Measurements from ENCODE around the gene KMT2B. TPM values are rescaled to one million over a fixed set of nuclear protein-coding genes. Genes with fewer than 3 reads are reported as not detected.

The KMT2B gene
- total RNA-seq, 1 experiment from 2014 or later = 54.2 TPM

- Histone ChIP-seq H3K4me1 (no peaks in the 10 kb centered on the region), H3K36me3 (ENCODE audit: control insufficient read depth, insufficient read depth, low read length) (peaks cover 10% of the 10 kb centered on the region), H3K4me3 (ENCODE audit: low read depth, low read length) (no peak overlapping the region), H3K9me3 (no peaks in the 10 kb centered on the region), H3K27me3 (replicated peaks; ENCODE audit: control insufficient read depth, insufficient read depth, low read length) (no peaks in the 10 kb centered on the region)
- Mint-ChIP-seq H3K27ac (ENCODE audit: unreplicated experiment) (no peak overlapping the region), H3K4me1 (ENCODE audit: low read depth, unreplicated experiment) (no peaks in the 10 kb centered on the region), H3K27me3 (ENCODE audit: insufficient read depth, unreplicated experiment) (no peaks in the 10 kb centered on the region), H3K9me3 (ENCODE audit: unreplicated experiment) (no peaks in the 10 kb centered on the region), H3K36me3 (ENCODE audit: insufficient read depth, unreplicated experiment) (peaks cover 82% of the 10 kb centered on the region), H3K4me3 (ENCODE audit: unreplicated experiment) (peak overlapping the region; percentile 12)
- no peak for DNase-seq
- ChIA-PET POLR2A (interaction anchor here (1.7 kb wide), 1 partner anchor 9 kb away, joined by 7 read pairs; no protein-coding TSS in a partner anchor), CTCF (no interaction called here)
- no TSS peak for BruUV-seq (replicated peaks)
- intact Hi-C loops (cut with micrococcal nuclease; ENCODE audit: unreplicated experiment) = no loop called here
- no peak for TF ChIP-seq CTCF (IDR thresholded peaks at IDR 0.05; ENCODE audit: insufficient read depth in 1 of 2, low read depth in 1 of 2, low read length in 1 of 2, severe bottlenecking in 1 of 2, unreplicated experiment in 1 of 2)
Measured at GRCh38 chr19:35731353-35731752, 13.6 kb downstream of the KMT2B start.

- Mint-ChIP-seq H3K4me1 (ENCODE audit: low read depth, unreplicated experiment) (no peaks in the 10 kb centered on the region), H3K4me3 (ENCODE audit: unreplicated experiment) (peak overlapping the region; percentile 12), H3K27ac (ENCODE audit: unreplicated experiment) (no peak overlapping the region), H3K9me3 (ENCODE audit: unreplicated experiment) (no peaks in the 10 kb centered on the region), H3K36me3 (ENCODE audit: insufficient read depth, unreplicated experiment) (peaks cover 82% of the 10 kb centered on the region), H3K27me3 (ENCODE audit: insufficient read depth, unreplicated experiment) (no peaks in the 10 kb centered on the region)
- Histone ChIP-seq H3K4me3 (ENCODE audit: low read depth, low read length) (no peak overlapping the region), H3K9me3 (no peaks in the 10 kb centered on the region), H3K27me3 (replicated peaks; ENCODE audit: control insufficient read depth, insufficient read depth, low read length) (no peaks in the 10 kb centered on the region), H3K36me3 (ENCODE audit: control insufficient read depth, insufficient read depth, low read length) (peaks cover 10% of the 10 kb centered on the region), H3K4me1 (no peaks in the 10 kb centered on the region)
- intact Hi-C loops (cut with micrococcal nuclease; ENCODE audit: unreplicated experiment) = no loop called here
- BruUV-seq (replicated peaks) = TSS peak; percentile 24
- ChIA-PET POLR2A (no interaction called here), CTCF (no interaction called here)
- no peak for TF ChIP-seq CTCF (IDR thresholded peaks at IDR 0.05; ENCODE audit: insufficient read depth in 1 of 2, low read depth in 1 of 2, low read length in 1 of 2, severe bottlenecking in 1 of 2, unreplicated experiment in 1 of 2)
- no peak for DNase-seq
Measured at GRCh38 chr19:35731779-35732405, 14.1 kb downstream of the KMT2B start.

- ChIA-PET CTCF (no interaction called here), POLR2A (no interaction called here)
- Histone ChIP-seq H3K4me3 (ENCODE audit: low read depth, low read length) (no peak overlapping the region), H3K27me3 (replicated peaks; ENCODE audit: control insufficient read depth, insufficient read depth, low read length) (no peaks in the 10 kb centered on the region), H3K4me1 (no peaks in the 10 kb centered on the region), H3K36me3 (ENCODE audit: control insufficient read depth, insufficient read depth, low read length) (peaks cover 12% of the 10 kb centered on the region), H3K9me3 (no peaks in the 10 kb centered on the region)
- intact Hi-C loops (cut with micrococcal nuclease; ENCODE audit: unreplicated experiment) = no loop called here
- Mint-ChIP-seq H3K4me1 (ENCODE audit: low read depth, unreplicated experiment) (no peaks in the 10 kb centered on the region), H3K27ac (ENCODE audit: unreplicated experiment) (no peak overlapping the region), H3K4me3 (ENCODE audit: unreplicated experiment) (no peak overlapping the region), H3K9me3 (ENCODE audit: unreplicated experiment) (no peaks in the 10 kb centered on the region), H3K27me3 (ENCODE audit: insufficient read depth, unreplicated experiment) (no peaks in the 10 kb centered on the region), H3K36me3 (ENCODE audit: insufficient read depth, unreplicated experiment) (peaks cover 83% of the 10 kb centered on the region)
- no peak for DNase-seq
- no TSS peak for BruUV-seq (replicated peaks)
- no peak for TF ChIP-seq CTCF (IDR thresholded peaks at IDR 0.05; ENCODE audit: insufficient read depth in 1 of 2, low read depth in 1 of 2, low read length in 1 of 2, severe bottlenecking in 1 of 2, unreplicated experiment in 1 of 2)
Measured at GRCh38 chr19:35732540-35733179, 14.9 kb downstream of the KMT2B start.

All from Caco-2 (cell line).